Bronchial epithelial cell (primary cell): ENCODE data around the gene DDX51. TPM values are rescaled to one million over a fixed set of nuclear protein-coding genes. Genes with fewer than 3 reads are reported as not detected.
"Not testable (repeated sequence)": the region's sequence is repeated elsewhere in the genome, so short reads cannot be mapped to it uniquely, and the experiment has no call there.

Experiments
- DNase-seq: peaks from one replicate; pipeline ENCODE4 v3.0.0-alpha.2; 2010; ENCODE audit warnings: low read depth
- FAIRE-seq: peaks from 2 replicates; lab custom pipeline; 2011; peaks lifted over from hg19 to GRCh38; lab: Jason Lieb, UNC
- H3K27me3 ChIP-seq: 2 replicates; pipeline ENCODE4 v1.5.1; 2011; ENCODE audit warnings: low read length; ENCODE audit not compliant: control insufficient read depth, insufficient read depth
- H3K36me3 ChIP-seq: 2 replicates; pipeline ENCODE4 v1.5.1; 2011; ENCODE audit warnings: low read length; ENCODE audit not compliant: control insufficient read depth, insufficient read depth
- H3K4me3 ChIP-seq: 2 replicates; pipeline ENCODE4 v1.5.1; 2011; ENCODE audit warnings: mild to moderate bottlenecking, low read depth, low read length, control low read depth
- CTCF ChIP-seq: IDR thresholded peaks from 2 replicates; pipeline ENCODE4 v1.5.1; 2011; ENCODE audit warnings: mild to moderate bottlenecking, moderate library complexity, low read length, control low read depth, inconsistent platforms; ENCODE audit not compliant: insufficient read depth, severe bottlenecking
- total RNA-seq: library from RNA; depleted of rRNA; stranded (reverse); fragments of >200 nt; gene quantifications from 2 replicates; pipeline ENCODE4 v1.2.1, GENCODE V29; 2014

DDX51 gene
- total RNA-seq, 1 donor from 2014 or later = 10.0 TPM

DNA sequence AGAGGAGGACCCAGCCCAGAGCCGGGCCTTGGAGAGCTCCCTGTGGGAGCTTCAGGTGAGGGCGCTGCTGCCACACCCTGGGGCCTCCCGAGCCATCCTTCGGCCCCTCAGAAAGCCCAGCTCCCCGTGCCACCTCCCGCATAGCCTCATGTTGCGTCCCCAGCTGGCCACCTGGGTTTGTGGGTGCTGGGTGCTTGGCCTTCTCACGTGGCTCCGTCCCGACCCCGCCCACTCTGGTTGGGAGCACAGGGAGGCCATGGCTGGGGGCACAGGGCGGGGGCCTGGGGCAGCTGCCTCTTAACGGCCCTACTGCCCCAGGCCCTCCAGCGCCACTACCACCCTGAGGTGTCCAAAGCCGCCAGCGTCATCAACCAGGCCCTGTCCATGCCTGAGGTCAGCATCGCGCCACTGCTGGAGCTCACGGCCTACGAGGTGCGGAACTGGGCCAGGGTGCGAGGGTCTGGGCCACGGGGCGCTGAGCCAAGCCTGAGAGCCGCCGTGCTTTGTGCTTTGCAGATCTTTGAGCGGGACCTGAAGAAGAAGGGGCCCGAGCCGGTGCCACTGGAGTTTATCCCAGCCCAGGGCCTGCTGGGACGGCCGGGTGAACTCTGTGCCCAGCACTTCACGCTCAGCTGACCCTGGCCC is 7.8 kb upstream of the DDX51 start:
- FAIRE-seq = no peak
- no peak for DNase-seq

GRCh38 chr12:132151145-132151765 is 7.1 kb upstream of the DDX51 start:
- Histone ChIP-seq H3K36me3 (peaks cover 10% of the 10 kb centered on the region), H3K4me3 (no peak overlapping the region), H3K27me3 (no peaks in the 10 kb centered on the region)
- no peak for TF ChIP-seq CTCF
- no peak for DNase-seq
- no peak for FAIRE-seq

More for the DNA sequence above, 7.8 kb upstream of the DDX51 start:
- no peak for TF ChIP-seq CTCF
- Histone ChIP-seq H3K36me3 (peaks cover 10% of the 10 kb centered on the region), H3K27me3 (no peaks in the 10 kb centered on the region), H3K4me3 (no peak overlapping the region)

- peaks cover 10% of the 10 kb centered on the region for H3K36me3 ChIP-seq
- no peak overlapping the region for H3K4me3 ChIP-seq
- DNase-seq (no peak), FAIRE-seq (no peak)
- H3K27me3 ChIP-seq = no peaks in the 10 kb centered on the region
- no peak for TF ChIP-seq CTCF
These were observed 6.6 kb upstream of the DDX51 start for GRCh38 chr12:132150780-132151144.

GRCh38 chr12:132149526-132149925 is 5.4 kb upstream of the DDX51 start:
- H3K36me3 ChIP-seq = peaks cover 10% of the 10 kb centered on the region
- not testable (repeated sequence) for H3K4me3 ChIP-seq, DNase-seq, H3K27me3 ChIP-seq, FAIRE-seq

DNA sequence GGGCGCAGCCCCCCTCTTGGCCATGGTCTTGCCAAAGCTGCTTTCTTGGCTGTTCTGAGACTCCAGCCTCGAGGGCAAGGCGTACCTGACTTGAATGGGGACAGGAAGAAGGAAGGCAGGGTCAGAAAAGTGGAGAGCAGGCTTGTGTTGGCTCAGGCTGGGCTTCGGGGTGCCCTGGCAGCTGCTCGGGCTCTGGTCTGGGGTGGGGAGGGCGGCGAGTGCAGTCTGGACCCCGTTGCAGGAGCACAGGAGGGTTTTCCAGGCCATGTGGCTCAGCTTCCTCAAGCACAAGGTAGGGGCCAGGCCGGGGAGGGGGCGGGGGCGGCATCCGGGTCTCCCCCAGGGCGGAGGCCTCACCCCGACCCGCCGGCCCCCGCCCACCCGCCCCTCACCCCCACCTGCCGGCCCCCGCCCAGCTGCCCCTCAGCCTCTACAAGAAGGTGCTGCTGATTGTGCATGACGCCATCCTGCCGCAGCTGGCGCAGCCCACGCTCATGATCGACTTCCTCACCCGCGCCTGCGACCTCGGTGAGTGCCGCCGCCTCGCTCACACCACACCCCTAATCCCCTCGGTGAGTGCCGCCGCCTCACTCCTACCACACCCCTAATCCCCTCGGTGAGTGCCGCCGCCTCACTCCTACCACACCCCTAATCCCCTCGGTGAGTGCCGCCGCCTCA is 4.4 kb upstream of the DDX51 start:
- H3K36me3 ChIP-seq = peaks cover 10% of the 10 kb centered on the region
- H3K4me3 ChIP-seq = no peak overlapping the region
- H3K27me3 ChIP-seq = no peaks in the 10 kb centered on the region
- no peak for DNase-seq
- FAIRE-seq = no peak
- no peak for TF ChIP-seq CTCF
